Measurements from ENCODE around the gene MRPL52. TPM values are rescaled to one million over a fixed set of nuclear protein-coding genes. Genes with fewer than 3 reads are reported as not detected.

Gene MRPL52
- total RNA-seq, 1 experiment from 2014 or later = 134 TPM

DNA sequence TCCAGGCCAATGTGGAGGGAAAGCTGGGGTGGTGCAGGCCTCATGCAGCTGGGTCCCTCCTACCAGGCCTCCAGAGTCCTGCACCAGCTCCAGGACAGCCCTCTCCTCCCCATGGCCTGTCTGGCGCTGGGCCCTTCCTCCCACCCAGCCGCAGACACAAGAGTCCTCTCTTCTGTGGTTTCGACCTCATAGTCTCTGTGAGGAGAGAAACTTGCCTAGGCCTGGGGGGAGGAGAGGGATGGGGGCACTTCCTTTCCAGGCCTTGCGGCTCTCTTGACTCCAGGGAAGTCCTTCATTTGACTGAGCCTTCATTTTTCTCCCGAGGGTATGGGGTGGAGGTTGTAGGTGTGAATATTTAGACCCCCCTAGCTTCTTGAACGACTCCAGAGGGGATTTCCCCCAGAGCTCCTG, 8.9 kb downstream of the MRPL52 start:
- Histone ChIP-seq H3K4me1 (ENCODE audit: control insufficient read depth in 1 of 2, insufficient read depth in 2 of 2, low read length in 2 of 2) (peaks cover 0 to 14% of the 10 kb centered on the region in 2 experiments; a peak in 1 of 4 replicates), H4K20me1 (ENCODE audit: insufficient read depth) (no peaks in the 10 kb centered on the region), H3K4me2 (ENCODE audit: low read length) (no peak overlapping the region), H3K27ac (ENCODE audit: low read depth, low read length) (no peak overlapping the region), H3K4me3 (replicated peaks in 1 of 2; ENCODE audit: low read depth in 1 of 2, low read length in 2 of 2) (no peak overlapping the region), H3K9me3 (ENCODE audit: control insufficient read depth in 1 of 2, insufficient read depth in 1 of 2, low read depth in 1 of 2, low read length in 2 of 2) (no peaks in the 10 kb centered on the region), H3K36me3 (ENCODE audit: control insufficient read depth in 1 of 2, insufficient read depth in 2 of 2, low read length in 2 of 2) (peaks cover 8 to 11% of the 10 kb centered on the region in 2 experiments), H3K27me3 (ENCODE audit: insufficient read depth, low read length) (no peaks in the 10 kb centered on the region), H2AFZ (ENCODE audit: low read depth, low read length, poor library complexity, severe bottlenecking) (no peak overlapping the region), H3K79me2 (ENCODE audit: insufficient read depth, low read length) (no peaks in the 10 kb centered on the region), H3K9me2 (ENCODE audit: insufficient read depth) (no peaks in the 10 kb centered on the region), H3K9ac (ENCODE audit: low read length) (no peak overlapping the region)
- ATAC-seq (no peak), DNase-seq (ENCODE audit: low read depth, low spot score) (no peak)
- RAD21 ChIA-PET (ENCODE audit: low non-redundant PET in 1 of 2, low total read pairs in 2 of 2, uncharacterized antibody in 2 of 2, unreplicated experiment in 2 of 2) = interaction anchor here in 1 of 2 experiments (0.6 kb wide), 1 partner anchor 14 kb away, joined by 3 read pairs; no protein-coding TSS in a partner anchor
- intact Hi-C loops (cut with micrococcal nuclease) = no loop called here
- CTCF ChIA-PET = interaction anchor here (0.6 kb wide), 1 partner anchor 15 kb away, joined by 3 read pairs; no protein-coding TSS in a partner anchor
- BruUV-seq (replicated peaks) = no TSS peak
- POLR2A ChIA-PET = no interaction called here
- TF ChIP-seq FOSL1 (IDR thresholded peaks at IDR 0.05; ENCODE audit: low read depth) = no peak
- TF ChIP-seq EGR1 (IDR thresholded peaks at IDR 0.05; ENCODE audit: low read depth) = no peak
- TF ChIP-seq, protein P1, sequence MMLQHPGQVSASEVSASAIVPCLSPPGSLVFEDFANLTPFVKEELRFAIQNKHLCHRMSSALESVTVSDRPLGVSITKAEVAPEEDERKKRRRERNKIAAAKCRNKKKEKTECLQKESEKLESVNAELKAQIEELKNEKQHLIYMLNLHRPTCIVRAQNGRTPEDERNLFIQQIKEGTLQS (IDR thresholded peaks at IDR 0.05) = no peak
- TF ChIP-seq SRF (IDR thresholded peaks at IDR 0.05; ENCODE audit: low read depth) = no peak
- TF ChIP-seq CEBPB (IDR thresholded peaks at IDR 0.05; ENCODE audit: low read depth) = no peak
- TF ChIP-seq EZH2phosphoT487 (IDR thresholded peaks at IDR 0.05; ENCODE audit: borderline replicate concordance) = no peak
- TF ChIP-seq ELF1 (IDR thresholded peaks at IDR 0.05; ENCODE audit: borderline replicate concordance, low read depth) = no peak
- no peak for TF ChIP-seq ZFX (IDR thresholded peaks at IDR 0.05)
- TF ChIP-seq POLR2A (IDR thresholded peaks at IDR 0.05; ENCODE audit: borderline replicate concordance, extremely low read depth, insufficient read depth, insufficient read length) = no peak
- no peak for TF ChIP-seq SIN3A (IDR thresholded peaks at IDR 0.05; ENCODE audit: low read depth)
- TF ChIP-seq, protein P2, sequence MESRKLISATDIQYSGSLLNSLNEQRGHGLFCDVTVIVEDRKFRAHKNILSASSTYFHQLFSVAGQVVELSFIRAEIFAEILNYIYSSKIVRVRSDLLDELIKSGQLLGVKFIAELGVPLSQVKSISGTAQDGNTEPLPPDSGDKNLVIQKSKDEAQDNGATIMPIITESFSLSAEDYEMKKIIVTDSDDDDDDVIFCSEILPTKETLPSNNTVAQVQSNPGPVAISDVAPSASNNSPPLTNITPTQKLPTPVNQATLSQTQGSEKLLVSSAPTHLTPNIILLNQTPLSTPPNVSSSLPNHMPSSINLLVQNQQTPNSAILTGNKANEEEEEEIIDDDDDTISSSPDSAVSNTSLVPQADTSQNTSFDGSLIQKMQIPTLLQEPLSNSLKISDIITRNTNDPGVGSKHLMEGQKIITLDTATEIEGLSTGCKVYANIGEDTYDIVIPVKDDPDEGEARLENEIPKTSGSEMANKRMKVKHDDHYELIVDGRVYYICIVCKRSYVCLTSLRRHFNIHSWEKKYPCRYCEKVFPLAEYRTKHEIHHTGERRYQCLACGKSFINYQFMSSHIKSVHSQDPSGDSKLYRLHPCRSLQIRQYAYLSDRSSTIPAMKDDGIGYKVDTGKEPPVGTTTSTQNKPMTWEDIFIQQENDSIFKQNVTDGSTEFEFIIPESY (IDR thresholded peaks at IDR 0.05; ENCODE audit: extremely low read depth, insufficient replicate concordance, low read length) = no peak
